Ishikawa (cell line): ENCODE results near the gene GNA15.

Experiments used
- CEBPB ChIP-seq: IDR thresholded peaks from 2 replicates; pipeline ENCODE4 v1.6.1; 2012
- CREB1 ChIP-seq: IDR thresholded peaks from 2 replicates; pipeline ENCODE4 v1.6.1; 2012; ENCODE audit warnings: low read depth
- EGR1 ChIP-seq: IDR thresholded peaks from 2 replicates; pipeline ENCODE4 v1.6.1; 2012
- EP300 ChIP-seq: IDR thresholded peaks from 2 replicates; pipeline ENCODE4 v1.6.1; 2012; ENCODE audit warnings: borderline replicate concordance
- FOXM1 ChIP-seq: IDR thresholded peaks from 2 replicates; pipeline ENCODE4 v1.6.1; 2012; ENCODE audit warnings: low read depth, borderline replicate concordance
- NFIC ChIP-seq: IDR thresholded peaks from 2 replicates; pipeline ENCODE4 v1.6.1; 2012
- RAD21 ChIP-seq: IDR thresholded peaks from 2 replicates; pipeline ENCODE4 v1.6.1; 2012; ENCODE audit warnings: low read depth
- TAF1 ChIP-seq: IDR thresholded peaks from 2 replicates; pipeline ENCODE4 v1.6.1; 2012; ENCODE audit warnings: low read depth, mild to moderate bottlenecking
- TCF12 ChIP-seq: IDR thresholded peaks from 2 replicates; pipeline ENCODE4 v1.6.1; 2012; ENCODE audit warnings: low read depth
- TEAD4 ChIP-seq: IDR thresholded peaks from 2 replicates; pipeline ENCODE4 v1.6.1; 2012
- YY1 ChIP-seq: IDR thresholded peaks from 2 replicates; pipeline ENCODE4 v1.6.1; 2012; ENCODE audit warnings: low read depth
- ZBTB7A ChIP-seq: IDR thresholded peaks from 2 replicates; pipeline ENCODE4 v1.6.1; 2012; ENCODE audit warnings: low read depth
- TF ChIP-seq, protein P1 (sequence below): IDR thresholded peaks from 2 replicates; pipeline ENCODE4 v1.6.1; 2012; ENCODE audit warnings: low read depth, mild to moderate bottlenecking
- TF ChIP-seq, protein P2 (sequence below): IDR thresholded peaks from 2 replicates; pipeline ENCODE4 v1.6.1; 2012
- TF ChIP-seq, protein P3 (sequence below): IDR thresholded peaks from 2 replicates; pipeline ENCODE4 v1.6.1; 2012

Gene GNA15

DNA sequence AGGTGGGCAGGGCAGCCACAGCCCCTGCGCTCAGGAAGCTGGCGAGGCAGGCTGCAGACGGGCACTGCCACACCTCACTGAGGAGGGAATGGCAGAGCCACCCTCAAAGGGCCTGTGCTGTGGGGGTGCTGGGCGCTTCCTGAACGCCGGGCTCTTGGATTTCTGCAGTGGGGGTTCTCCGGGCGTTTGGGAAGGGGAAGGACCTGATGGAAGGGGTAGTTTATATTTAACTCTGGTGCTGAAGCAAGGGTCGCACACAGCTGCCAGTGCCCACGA, 31.2 kb upstream of the GNA15 start:
- TF ChIP-seq EGR1 (no peak), EP300 (no peak), CREB1 (no peak), CEBPB (no peak), NFIC (no peak), TAF1 (no peak)

DNA sequence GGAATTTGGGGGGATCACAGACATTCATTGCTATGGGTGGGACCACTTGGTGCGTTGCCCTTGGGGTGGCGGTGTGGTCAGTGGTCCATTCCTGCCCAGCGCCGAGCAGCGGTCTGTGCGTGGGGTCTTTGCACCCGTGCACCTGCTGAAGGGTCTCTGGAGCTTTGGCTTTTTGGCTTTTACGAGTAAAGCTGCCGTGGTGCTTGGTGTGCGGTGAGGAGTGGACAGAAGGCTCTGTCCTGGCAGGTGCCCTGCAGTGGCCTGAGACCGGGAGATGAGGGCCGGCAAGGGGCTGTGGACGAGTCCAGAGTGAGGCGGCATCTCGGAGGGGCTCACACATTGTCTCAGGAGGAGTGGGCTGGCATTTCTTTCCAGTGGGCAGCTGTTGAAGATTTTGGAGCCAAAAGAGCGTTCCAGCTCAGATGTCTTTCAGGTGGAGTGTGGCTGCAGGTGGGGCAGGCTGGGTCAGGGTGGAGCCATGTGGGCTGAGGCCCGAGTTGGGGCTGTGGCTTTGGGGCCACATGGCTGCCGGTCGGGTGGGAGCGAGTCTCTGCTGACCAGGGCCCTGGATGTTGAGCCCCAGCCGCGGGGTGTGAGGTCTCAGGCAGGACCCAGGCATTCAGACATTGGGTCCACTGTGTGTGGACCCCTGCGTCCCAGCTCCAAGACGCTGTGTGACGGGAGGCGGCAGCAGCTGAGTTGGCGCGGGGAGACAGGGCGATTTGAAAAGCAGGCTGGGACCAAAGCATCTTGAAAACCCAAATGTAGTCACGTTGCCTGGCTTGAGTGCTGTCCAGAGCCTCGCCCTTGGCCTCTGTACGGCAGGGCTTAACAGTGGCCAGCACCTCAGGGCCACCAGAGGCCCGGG, 30.0 kb upstream of the GNA15 start:
- TF ChIP-seq TAF1 (no peak), CREB1 (no peak), TCF12 (no peak), EP300 (no peak), TEAD4 (no peak), NFIC (no peak), FOXM1 (no peak), RAD21 (no peak), CEBPB (no peak), ZBTB7A (no peak), YY1 (no peak), EGR1 (no peak)
- TF ChIP-seq, protein P1, sequence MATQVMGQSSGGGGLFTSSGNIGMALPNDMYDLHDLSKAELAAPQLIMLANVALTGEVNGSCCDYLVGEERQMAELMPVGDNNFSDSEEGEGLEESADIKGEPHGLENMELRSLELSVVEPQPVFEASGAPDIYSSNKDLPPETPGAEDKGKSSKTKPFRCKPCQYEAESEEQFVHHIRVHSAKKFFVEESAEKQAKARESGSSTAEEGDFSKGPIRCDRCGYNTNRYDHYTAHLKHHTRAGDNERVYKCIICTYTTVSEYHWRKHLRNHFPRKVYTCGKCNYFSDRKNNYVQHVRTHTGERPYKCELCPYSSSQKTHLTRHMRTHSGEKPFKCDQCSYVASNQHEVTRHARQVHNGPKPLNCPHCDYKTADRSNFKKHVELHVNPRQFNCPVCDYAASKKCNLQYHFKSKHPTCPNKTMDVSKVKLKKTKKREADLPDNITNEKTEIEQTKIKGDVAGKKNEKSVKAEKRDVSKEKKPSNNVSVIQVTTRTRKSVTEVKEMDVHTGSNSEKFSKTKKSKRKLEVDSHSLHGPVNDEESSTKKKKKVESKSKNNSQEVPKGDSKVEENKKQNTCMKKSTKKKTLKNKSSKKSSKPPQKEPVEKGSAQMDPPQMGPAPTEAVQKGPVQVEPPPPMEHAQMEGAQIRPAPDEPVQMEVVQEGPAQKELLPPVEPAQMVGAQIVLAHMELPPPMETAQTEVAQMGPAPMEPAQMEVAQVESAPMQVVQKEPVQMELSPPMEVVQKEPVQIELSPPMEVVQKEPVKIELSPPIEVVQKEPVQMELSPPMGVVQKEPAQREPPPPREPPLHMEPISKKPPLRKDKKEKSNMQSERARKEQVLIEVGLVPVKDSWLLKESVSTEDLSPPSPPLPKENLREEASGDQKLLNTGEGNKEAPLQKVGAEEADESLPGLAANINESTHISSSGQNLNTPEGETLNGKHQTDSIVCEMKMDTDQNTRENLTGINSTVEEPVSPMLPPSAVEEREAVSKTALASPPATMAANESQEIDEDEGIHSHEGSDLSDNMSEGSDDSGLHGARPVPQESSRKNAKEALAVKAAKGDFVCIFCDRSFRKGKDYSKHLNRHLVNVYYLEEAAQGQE: no peak
- TF ChIP-seq, protein P2, sequence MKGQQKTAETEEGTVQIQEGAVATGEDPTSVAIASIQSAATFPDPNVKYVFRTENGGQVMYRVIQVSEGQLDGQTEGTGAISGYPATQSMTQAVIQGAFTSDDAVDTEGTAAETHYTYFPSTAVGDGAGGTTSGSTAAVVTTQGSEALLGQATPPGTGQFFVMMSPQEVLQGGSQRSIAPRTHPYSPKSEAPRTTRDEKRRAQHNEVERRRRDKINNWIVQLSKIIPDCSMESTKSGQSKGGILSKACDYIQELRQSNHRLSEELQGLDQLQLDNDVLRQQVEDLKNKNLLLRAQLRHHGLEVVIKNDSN: no peak
- TF ChIP-seq, protein P3, sequence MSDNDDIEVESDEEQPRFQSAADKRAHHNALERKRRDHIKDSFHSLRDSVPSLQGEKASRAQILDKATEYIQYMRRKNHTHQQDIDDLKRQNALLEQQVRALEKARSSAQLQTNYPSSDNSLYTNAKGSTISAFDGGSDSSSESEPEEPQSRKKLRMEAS: no peak

DNA sequence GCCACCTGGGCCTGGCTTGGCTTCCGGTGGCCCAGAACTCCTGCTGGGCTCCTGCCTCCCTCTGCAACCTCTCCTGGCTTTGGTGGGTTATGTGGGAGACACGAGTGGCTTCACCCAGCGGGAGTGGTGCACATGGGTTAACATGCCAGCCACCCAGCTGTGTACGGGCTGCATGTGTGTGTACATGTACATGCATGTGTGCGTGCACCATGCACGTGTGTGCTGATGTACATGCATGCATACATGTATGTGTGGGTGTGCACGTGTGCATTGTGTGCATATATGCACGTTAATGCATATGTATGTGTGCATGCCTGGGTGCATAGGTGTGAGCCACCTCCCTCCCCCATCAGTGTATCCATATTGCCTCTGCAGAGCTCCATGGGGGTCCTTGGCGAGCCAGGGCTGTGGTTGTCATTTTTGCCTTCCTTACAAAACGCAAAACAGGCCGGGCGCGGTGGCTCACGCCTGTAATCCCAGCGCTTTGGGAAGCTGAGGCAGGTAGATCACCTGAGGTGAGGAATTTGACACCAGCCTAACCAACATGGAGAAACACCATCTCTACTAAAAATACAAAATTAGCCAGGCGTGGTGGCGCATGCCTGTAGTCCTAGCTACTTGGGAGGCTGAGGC, 29.2 kb upstream of the GNA15 start:
- no peak for TF ChIP-seq FOXM1
- TF ChIP-seq, protein P2: no peak
- no peak for TF ChIP-seq TAF1
- no peak for TF ChIP-seq NFIC
- TF ChIP-seq, protein P3: no peak
- no peak for TF ChIP-seq TEAD4
- TF ChIP-seq CEBPB: no peak
- TF ChIP-seq ZBTB7A: no peak
- TF ChIP-seq TCF12: no peak
- no peak for TF ChIP-seq CREB1
- TF ChIP-seq YY1: no peak
- TF ChIP-seq EGR1: no peak
- no peak for TF ChIP-seq EP300
- TF ChIP-seq, protein P1: no peak
- TF ChIP-seq RAD21: no peak

DNA sequence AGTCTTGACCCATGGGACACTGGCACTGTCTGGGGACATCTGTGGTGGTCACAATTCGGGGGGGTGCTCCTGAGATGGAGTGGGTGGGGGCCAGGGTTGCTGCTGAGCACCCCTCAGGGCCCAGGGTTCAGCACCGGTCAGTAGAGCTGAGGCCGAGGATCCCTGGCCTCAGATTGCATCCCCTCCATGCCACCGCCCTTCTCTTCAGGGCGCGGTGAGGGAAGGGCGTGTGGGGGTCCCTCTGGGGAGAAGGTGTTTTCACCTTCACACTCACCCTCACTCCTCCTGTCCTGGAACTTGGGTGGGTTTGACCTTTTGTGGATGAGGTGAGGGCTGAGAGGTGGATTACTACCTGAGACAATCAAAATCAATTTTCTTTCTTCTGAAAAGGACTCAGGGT, 28.2 kb upstream of the GNA15 start:
- TF ChIP-seq, protein P3: no peak
- TF ChIP-seq RAD21 (no peak), EGR1 (no peak), TCF12 (no peak), YY1 (no peak), CREB1 (no peak)
- TF ChIP-seq, protein P1: no peak
